22Rv1 (cell line): Measurements from ENCODE around the gene ZDHHC24.
"Not testable (repeated sequence)": the region's sequence is repeated elsewhere in the genome, so short reads cannot be mapped to it uniquely, and the experiment has no call there.

Source experiments
- H3K27ac ChIP-seq: fragments of 450-650 bp; 2 replicates; pipeline ENCODE4 v1.5.1; 2017
- CTCF ChIP-seq: fragments of 450-650 bp; IDR thresholded peaks from 2 replicates; pipeline ENCODE4 v1.5.1; 2017; ENCODE audit warnings: mild to moderate bottlenecking
- ZFX ChIP-seq: fragments of 450-650 bp; IDR thresholded peaks from 2 replicates; pipeline ENCODE4 v1.6.1; 2017; ENCODE audit warnings: antibody characterized with exemption, borderline replicate concordance

The ZDHHC24 gene

GRCh38 chr11:66541892-66542291 lies 4.0 kb downstream of the ZDHHC24 start:
- no peak overlapping the region for H3K27ac ChIP-seq
- TF ChIP-seq ZFX (no peak), CTCF (no peak)

- H3K27ac ChIP-seq: not testable (repeated sequence)
Measured at GRCh38 chr11:66540598-66540997, 5.2 kb downstream of the ZDHHC24 start.

GRCh38 chr11:66539870-66540213 lies 6.0 kb downstream of the ZDHHC24 start:
- TF ChIP-seq ZFX (no peak), CTCF (no peak)
- no peak overlapping the region for H3K27ac ChIP-seq

GRCh38 chr11:66539170-66539869 lies 6.5 kb downstream of the ZDHHC24 start:
- H3K27ac ChIP-seq: no peak overlapping the region
- TF ChIP-seq ZFX: no peak
- no peak for TF ChIP-seq CTCF

- H3K27ac ChIP-seq: no peak overlapping the region
- TF ChIP-seq ZFX (no peak), CTCF (no peak)
Measured at GRCh38 chr11:66532784-66533183, 13.1 kb downstream of the ZDHHC24 start.

GRCh38 chr11:66531841-66532240 lies 14.0 kb downstream of the ZDHHC24 start:
- no peak overlapping the region for H3K27ac ChIP-seq
- TF ChIP-seq ZFX (no peak), CTCF (no peak)

- TF ChIP-seq ZFX: no peak
- TF ChIP-seq CTCF: no peak
- no peak overlapping the region for H3K27ac ChIP-seq
Measured at GRCh38 chr11:66530927-66531709, 14.7 kb downstream of the ZDHHC24 start.

- no peak overlapping the region for H3K27ac ChIP-seq
- TF ChIP-seq ZFX: no peak
- TF ChIP-seq CTCF: no peak
Measured at GRCh38 chr11:66529655-66530054, 16.2 kb downstream of the ZDHHC24 start.
